Astrocyte (in vitro differentiated cells and primary cell): Measurements from ENCODE around the gene PLA2G6. TPM values are rescaled to one million over a fixed set of nuclear protein-coding genes. Genes with fewer than 3 reads are reported as not detected.
A peak's percentile ranks its signal among the peaks of the same experiment; 100 is the strongest.

Experiments used
- DNase-seq: peaks from one replicate; pipeline ENCODE4 v3.0.0-alpha.2; 2010; ENCODE audit warnings: low read depth
- FAIRE-seq: peaks from 2 replicates; lab custom pipeline; 2011; peaks lifted over from hg19 to GRCh38; lab: Jason Lieb, UNC
- H2AFZ ChIP-seq: 2 replicates; pipeline ENCODE4 v1.6.0; 2012; ENCODE audit warnings: low read depth, low read length, inconsistent platforms
- H3K27ac ChIP-seq: 2 replicates; pipeline ENCODE4 v1.5.1; 2011; ENCODE audit warnings: low read depth, low read length, inconsistent platforms
- H3K27me3 ChIP-seq: 2 replicates; pipeline ENCODE4 v1.6.0; 2011; ENCODE audit warnings: low read length, inconsistent platforms; ENCODE audit not compliant: insufficient read depth
- H3K36me3 ChIP-seq: 2 replicates; pipeline ENCODE4 v1.5.1; 2011; ENCODE audit warnings: low read length, inconsistent platforms; ENCODE audit not compliant: insufficient read depth
- H3K4me1 ChIP-seq: 2 replicates; pipeline ENCODE4 v1.5.1; 2011; ENCODE audit warnings: low read length, inconsistent platforms; ENCODE audit not compliant: insufficient read depth
- H3K4me2 ChIP-seq: 2 replicates; pipeline ENCODE4 v1.6.0; 2012; ENCODE audit warnings: low read length, inconsistent platforms
- H3K4me3 ChIP-seq: 2 replicates; pipeline ENCODE4 v1.5.1; 2011; ENCODE audit warnings: low read depth, mild to moderate bottlenecking, low read length, inconsistent platforms; ENCODE audit not compliant: insufficient read depth
- H3K79me2 ChIP-seq: 2 replicates; pipeline ENCODE4 v1.6.0; 2012; ENCODE audit warnings: mild to moderate bottlenecking, low read length, inconsistent platforms; ENCODE audit not compliant: insufficient read depth
- H3K9ac ChIP-seq: 2 replicates; pipeline ENCODE4 v1.6.0; 2012; ENCODE audit warnings: mild to moderate bottlenecking, low read length, inconsistent platforms
- H3K9me3 ChIP-seq: 2 replicates; pipeline ENCODE4 v1.5.1; 2012; ENCODE audit warnings: low read depth, mild to moderate bottlenecking, low read length, inconsistent platforms; ENCODE audit not compliant: insufficient read depth
- H4K20me1 ChIP-seq: 2 replicates; pipeline ENCODE4 v1.6.0; 2012; ENCODE audit warnings: low read length, inconsistent platforms; ENCODE audit not compliant: insufficient read depth
- H3K27ac Mint-ChIP-seq: one replicate; pipeline ENCODE4 v1.8.0; 2021; ENCODE audit warnings: mild to moderate bottlenecking, mixed read lengths; ENCODE audit not compliant: unreplicated experiment
- H3K27me3 Mint-ChIP-seq: one replicate; pipeline ENCODE4 v1.8.0; 2021; ENCODE audit warnings: low read depth, mixed read lengths; ENCODE audit not compliant: unreplicated experiment
- H3K36me3 Mint-ChIP-seq: one replicate; pipeline ENCODE4 v1.8.0; 2021; ENCODE audit warnings: low read depth, mixed read lengths; ENCODE audit not compliant: unreplicated experiment
- H3K4me1 Mint-ChIP-seq: one replicate; pipeline ENCODE4 v1.8.0; 2021; ENCODE audit warnings: low read depth, mixed read lengths; ENCODE audit not compliant: unreplicated experiment
- H3K4me3 Mint-ChIP-seq: one replicate; pipeline ENCODE4 v1.8.0; 2021; ENCODE audit warnings: mild to moderate bottlenecking, moderate library complexity, mixed read lengths; ENCODE audit not compliant: unreplicated experiment
- H3K9me3 Mint-ChIP-seq: one replicate; pipeline ENCODE4 v1.8.0; 2021; ENCODE audit warnings: mild to moderate bottlenecking, mixed read lengths; ENCODE audit not compliant: unreplicated experiment
- EZH2 ChIP-seq: IDR thresholded peaks from 2 replicates; pipeline ENCODE4 v1.6.1; 2012; ENCODE audit warnings: mild to moderate bottlenecking, low read length, inconsistent platforms; ENCODE audit not compliant: insufficient read depth
- total RNA-seq: library from RNA; stranded (reverse); gene quantifications from 2 replicates; pipeline ENCODE4 v1.2.1, GENCODE V29; 2021
- TF ChIP-seq, protein P1 (sequence below): IDR thresholded peaks from 2 replicates; pipeline ENCODE4 v1.5.1; 2011; ENCODE audit warnings: low read depth, mild to moderate bottlenecking, inconsistent platforms, low read length, moderate library complexity; ENCODE audit not compliant: insufficient read depth

Gene PLA2G6
- total RNA-seq, 1 donor from 2014 or later: 10.0 TPM

DNA sequence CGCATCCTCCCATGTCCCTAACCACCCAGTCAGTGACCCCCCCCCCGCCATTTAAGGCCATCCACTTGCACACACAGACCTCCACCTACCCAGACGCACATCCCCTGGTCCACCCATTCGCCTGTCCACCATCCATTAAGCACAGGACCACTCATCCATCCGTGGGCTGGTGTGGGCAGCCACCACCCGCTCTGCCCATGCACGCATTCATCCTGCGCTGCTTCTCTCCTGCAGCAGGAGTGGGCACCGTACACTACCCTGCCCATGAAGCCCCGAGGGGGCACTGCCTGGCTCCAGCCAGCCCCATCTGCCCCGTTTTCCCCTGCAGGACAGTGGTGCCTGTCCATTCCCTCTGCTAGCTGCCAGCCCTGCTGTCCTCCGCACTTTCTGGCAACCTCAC is 93.8 kb downstream of the PLA2G6 start:
- no peaks in the 10 kb centered on the region for H3K9me3 ChIP-seq
- no peak overlapping the region for H3K4me3 ChIP-seq
- Mint-ChIP-seq H3K4me1 (no peaks in the 10 kb centered on the region), H3K27ac (peak overlapping the region; percentile 58), H3K4me3 (no peak overlapping the region), H3K27me3 (peaks cover 7% of the 10 kb centered on the region), H3K9me3 (no peaks in the 10 kb centered on the region), H3K36me3 (peaks cover 6% of the 10 kb centered on the region)
- no peaks in the 10 kb centered on the region for H3K36me3 ChIP-seq
- H2AFZ ChIP-seq: no peak overlapping the region
- H3K27me3 ChIP-seq: peaks cover 3% of the 10 kb centered on the region
- FAIRE-seq (no peak), DNase-seq (no peak)
- H4K20me1 ChIP-seq: no peaks in the 10 kb centered on the region
- no peaks in the 10 kb centered on the region for H3K79me2 ChIP-seq
- H3K27ac ChIP-seq: no peak overlapping the region
- H3K4me2 ChIP-seq: no peak overlapping the region
- H3K9ac ChIP-seq: no peak overlapping the region
- H3K4me1 ChIP-seq: no peaks in the 10 kb centered on the region
- TF ChIP-seq, protein P1, sequence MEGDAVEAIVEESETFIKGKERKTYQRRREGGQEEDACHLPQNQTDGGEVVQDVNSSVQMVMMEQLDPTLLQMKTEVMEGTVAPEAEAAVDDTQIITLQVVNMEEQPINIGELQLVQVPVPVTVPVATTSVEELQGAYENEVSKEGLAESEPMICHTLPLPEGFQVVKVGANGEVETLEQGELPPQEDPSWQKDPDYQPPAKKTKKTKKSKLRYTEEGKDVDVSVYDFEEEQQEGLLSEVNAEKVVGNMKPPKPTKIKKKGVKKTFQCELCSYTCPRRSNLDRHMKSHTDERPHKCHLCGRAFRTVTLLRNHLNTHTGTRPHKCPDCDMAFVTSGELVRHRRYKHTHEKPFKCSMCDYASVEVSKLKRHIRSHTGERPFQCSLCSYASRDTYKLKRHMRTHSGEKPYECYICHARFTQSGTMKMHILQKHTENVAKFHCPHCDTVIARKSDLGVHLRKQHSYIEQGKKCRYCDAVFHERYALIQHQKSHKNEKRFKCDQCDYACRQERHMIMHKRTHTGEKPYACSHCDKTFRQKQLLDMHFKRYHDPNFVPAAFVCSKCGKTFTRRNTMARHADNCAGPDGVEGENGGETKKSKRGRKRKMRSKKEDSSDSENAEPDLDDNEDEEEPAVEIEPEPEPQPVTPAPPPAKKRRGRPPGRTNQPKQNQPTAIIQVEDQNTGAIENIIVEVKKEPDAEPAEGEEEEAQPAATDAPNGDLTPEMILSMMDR: no peak
- TF ChIP-seq EZH2: no peak

DNA sequence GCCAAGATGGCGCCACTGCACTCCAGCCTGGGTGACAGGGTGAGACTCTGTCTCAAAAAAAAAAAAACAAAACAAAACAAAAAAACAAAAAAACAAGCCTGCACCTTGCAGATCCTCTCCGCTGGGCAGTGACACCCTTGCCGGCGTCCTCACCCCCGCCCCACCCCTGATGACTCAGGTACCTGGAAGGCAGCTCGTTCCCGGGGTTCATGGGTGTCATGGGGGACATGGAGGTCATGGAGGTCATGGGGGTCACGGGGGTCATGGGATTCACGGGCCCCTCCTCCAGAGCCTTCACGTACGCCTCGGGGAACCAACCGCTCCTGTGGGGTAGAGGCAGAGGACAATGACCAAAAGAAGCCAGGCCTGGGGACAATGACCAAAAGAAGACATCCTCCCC is 94.7 kb downstream of the PLA2G6 start:
- Histone ChIP-seq H3K27me3 (peaks cover 11% of the 10 kb centered on the region), H3K4me2 (no peak overlapping the region), H3K9ac (no peak overlapping the region), H3K36me3 (no peaks in the 10 kb centered on the region), H3K4me1 (peaks cover 1% of the 10 kb centered on the region), H3K4me3 (no peak overlapping the region), H3K27ac (no peak overlapping the region), H4K20me1 (no peaks in the 10 kb centered on the region), H3K9me3 (no peaks in the 10 kb centered on the region), H2AFZ (no peak overlapping the region), H3K79me2 (no peaks in the 10 kb centered on the region)
- Mint-ChIP-seq H3K9me3 (no peaks in the 10 kb centered on the region), H3K4me3 (no peak overlapping the region), H3K4me1 (no peaks in the 10 kb centered on the region), H3K27me3 (peaks cover 7% of the 10 kb centered on the region), H3K27ac (no peak overlapping the region), H3K36me3 (peaks cover 6% of the 10 kb centered on the region)
- DNase-seq: no peak
- TF ChIP-seq, protein P1: no peak
- TF ChIP-seq EZH2: no peak
- FAIRE-seq: no peak

DNA sequence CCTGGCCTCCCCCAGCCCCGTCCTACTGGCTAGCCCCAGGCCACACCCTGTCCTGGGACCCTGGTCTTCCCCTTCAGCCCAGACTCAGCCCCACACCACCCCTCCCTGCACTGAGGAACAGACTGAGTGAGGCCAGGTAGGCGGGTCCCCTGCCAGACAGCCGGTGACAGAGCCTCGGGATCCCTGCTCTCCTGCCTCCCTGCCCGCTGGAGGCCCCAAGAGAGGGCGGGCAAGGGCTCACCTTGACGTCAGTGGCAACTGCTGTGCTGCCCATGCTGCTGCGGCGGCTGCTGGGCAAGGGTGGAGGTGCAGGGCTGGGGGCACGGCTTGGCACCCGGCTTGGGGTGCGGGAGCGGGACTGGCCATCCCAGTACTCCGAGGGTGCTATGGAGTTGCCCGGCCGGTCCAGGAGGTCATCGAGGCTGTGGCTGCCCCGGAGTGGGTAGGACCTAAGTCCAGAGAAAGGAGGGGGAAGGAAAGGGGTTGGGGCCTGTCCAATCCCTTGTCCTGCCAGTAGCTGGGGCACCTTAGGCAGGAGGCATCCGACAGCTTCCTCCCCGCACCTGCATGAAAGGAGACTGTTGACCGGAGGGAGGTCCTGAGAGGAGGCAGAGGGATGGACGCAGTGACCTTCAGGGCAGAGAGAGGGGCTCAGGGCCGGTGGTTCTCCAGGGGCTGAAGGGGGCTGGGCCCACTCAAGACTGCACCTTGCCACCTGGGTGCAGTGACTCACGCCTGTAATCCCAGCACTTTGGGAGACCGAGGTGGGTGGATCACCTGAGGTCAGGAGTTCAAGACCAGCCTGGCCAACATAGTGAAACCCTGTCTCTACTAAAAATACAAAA is 95.4 kb downstream of the PLA2G6 start:
- Mint-ChIP-seq H3K27me3 (peaks cover 7% of the 10 kb centered on the region), H3K9me3 (no peaks in the 10 kb centered on the region), H3K4me3 (no peak overlapping the region), H3K27ac (no peak overlapping the region), H3K4me1 (no peaks in the 10 kb centered on the region), H3K36me3 (peaks cover 6% of the 10 kb centered on the region)
- Histone ChIP-seq H4K20me1 (no peaks in the 10 kb centered on the region), H3K9ac (no peak overlapping the region), H3K4me3 (no peak overlapping the region), H3K9me3 (no peaks in the 10 kb centered on the region), H3K4me2 (no peak overlapping the region), H3K27ac (no peak overlapping the region), H3K4me1 (peaks cover 4% of the 10 kb centered on the region), H3K79me2 (no peaks in the 10 kb centered on the region), H3K36me3 (no peaks in the 10 kb centered on the region), H3K27me3 (peaks cover 14% of the 10 kb centered on the region), H2AFZ (no peak overlapping the region)
- TF ChIP-seq, protein P1: no peak
- no peak for TF ChIP-seq EZH2
- DNase-seq: no peak
- no peak for FAIRE-seq
